Stimulated activated CD8-positive, alpha-beta memory T cell treated with anti-CD3 and anti-CD28 coated beads, Interleukin-4, amount 100 ng/mL, for 4 hours (primary cell): ENCODE data around the gene STON2.

Source experiments
- DNase-seq, 2 donors: peaks; one replicate each; pipeline ENCODE4 v3.0.0-alpha.2; 2020; ENCODE audit warnings: low read depth in 2 of 2, low spot score in 1 of 2

The STON2 gene

DNA sequence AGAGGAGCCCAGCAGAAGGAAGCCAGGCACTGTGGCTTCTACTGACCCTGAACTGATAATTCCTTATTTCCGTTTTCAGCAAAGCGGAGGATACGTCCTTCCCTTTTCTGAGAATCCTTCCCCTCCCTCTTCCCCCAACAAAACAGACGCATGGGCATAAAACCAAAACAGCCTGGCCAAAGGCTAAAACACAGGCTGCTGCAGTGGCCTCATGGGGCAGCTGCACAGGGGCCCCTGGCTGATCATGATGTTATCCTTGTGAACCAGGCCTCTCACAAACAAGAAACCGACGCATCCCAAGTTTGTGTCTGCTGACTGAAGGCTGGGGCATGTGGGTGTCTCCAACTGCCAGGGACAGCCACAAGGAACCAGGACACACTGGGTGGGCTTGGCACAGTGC is 23.4 kb upstream of the STON2 start:
- DNase-seq: no peak

DNA sequence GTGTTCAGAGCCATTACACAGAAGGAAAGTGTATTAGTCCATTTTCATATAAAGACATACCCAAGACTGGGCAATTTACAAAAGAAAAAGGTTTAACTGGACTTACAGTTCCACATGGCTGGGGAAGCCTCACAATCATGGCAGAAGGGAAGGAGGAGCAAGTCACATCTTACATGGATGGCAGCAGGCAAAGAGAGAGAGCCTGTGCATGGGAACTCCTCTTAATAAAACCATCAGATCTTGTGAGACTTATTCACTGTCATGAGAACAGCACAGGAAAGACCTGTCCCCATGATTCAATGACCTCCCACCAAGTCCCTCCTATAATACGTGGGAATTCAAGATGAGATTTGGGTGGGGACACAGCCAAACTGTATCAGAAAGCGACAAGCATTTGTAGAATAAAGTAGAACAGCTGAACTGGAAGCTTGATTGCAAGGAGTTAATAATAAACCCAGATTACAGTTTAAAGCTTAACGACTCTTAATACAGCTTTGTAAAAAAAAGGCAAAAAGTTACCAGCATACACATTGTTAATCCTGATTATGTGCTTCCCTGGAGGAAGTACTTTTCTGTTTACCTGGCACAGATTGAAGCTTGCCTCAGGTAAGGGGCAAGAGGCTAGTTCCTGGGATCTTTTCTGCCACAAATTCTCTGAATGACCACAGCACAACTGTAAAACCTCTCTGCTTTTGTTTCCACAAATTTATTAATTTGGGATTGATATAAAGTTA is 18.1 kb upstream of the STON2 start:
- DNase-seq: no peak

DNA sequence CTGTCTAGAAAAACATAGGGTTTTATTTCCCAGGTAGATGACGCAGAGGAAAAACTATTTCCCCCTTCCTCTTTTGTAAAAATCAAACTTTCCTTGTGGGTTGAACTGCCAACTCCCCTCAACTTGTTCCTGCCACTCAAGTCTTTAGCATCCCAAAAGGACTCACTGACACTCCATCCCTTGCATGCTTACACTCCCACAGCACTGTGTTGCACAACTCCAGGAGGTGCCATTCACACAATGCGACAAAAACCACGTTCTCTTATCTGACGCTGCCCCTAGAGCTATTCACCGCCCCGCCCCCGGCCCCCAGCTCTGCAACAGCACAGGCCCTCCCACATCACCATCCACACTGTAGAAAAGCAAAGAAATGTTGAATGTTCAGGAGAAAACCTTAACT is 16.9 kb upstream of the STON2 start:
- no peak for DNase-seq

DNA sequence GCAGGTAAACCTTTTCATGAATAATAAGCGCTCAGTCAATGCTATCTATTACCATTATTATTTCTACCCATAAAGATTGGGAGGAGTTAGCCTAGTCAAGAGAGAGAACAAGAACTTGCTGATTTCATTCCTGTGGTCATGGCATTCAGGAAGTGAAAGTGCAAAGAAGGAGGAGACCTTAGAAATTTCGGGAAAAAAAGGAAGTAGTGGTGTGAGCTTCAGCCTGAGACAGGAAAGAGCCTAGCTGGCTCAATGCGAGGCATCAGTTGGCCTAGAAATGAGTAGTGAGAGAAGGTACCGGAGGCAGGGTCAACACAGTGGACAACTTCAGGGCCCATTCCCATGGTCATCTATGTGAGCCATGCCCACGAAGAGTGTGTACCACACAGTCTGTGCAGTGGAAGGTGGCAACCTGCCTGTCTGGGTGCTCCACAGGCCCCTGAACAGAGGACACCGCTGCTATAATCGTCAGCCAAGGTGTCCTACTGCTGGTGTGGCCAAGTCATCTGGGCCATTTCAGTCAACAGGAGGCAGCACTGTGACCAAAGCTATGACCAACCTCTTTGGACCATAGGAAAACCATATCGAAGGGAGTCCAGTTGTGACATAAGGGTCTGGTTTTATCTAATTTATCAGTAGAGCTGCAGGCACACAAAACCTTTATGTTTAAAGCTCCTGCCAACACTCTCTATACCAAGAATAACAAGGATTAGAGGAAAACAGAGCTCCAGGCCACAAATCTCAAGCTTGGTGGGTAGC is 16.2 kb upstream of the STON2 start:
- DNase-seq: no peak

DNA sequence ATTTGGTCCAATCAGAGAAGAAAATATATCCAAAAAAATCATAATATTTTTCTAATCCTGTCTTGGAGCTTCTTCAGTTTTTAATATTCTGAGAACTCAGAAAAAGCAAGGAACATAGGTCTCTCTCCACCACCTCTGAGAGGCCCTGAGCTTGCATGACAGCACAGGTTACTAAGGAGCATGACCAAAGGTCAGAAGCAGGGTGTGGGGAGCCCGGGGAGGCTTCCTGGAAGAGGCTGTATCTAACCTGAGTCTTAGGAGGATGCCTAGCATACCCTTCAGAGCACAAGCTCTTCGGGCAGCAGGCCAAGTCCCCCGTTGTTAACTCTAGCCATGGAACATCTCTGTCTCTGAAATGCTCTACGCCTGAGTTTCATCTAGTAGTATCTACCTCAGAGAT is 15.7 kb upstream of the STON2 start:
- no peak for DNase-seq

DNA sequence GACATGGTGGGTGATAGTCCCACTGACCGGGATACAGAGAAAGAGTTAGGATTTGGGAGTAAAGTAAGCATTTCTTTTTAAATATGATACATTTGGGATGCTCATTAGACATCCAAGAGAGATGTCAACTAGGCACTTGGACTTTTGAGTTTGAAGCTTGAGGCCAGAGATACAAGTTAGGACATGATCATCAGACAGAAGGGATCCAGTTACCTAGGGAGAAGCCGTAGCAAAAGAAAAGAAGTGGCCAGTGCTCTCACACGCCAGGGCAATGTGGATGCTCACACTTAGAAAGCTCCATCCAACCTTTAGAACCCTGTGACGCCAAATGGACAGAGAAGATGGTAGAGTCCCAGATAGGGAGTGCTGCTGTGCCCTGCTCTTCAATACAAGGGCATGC is 14.0 kb upstream of the STON2 start:
- DNase-seq: no peak

DNA sequence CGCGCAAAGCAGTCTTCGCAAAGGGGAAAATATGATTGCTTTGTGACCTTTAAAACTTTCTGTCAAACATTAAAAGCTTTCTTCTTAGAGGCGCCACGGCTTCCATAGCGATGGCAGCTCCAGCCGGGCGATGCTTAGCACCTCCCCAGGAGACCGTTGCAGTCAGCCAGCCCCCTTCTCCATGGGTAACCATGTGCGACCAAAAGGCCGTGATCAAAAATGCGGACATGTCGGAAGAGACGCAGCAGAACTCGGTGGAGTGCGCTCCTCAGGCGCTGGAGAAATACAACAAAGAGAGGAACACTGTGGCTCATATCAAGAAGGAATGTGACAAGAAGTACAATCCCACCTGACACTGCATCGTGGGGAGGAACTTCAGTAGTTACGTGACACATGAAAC is 12.7 kb upstream of the STON2 start:
- DNase-seq: no peak

DNA sequence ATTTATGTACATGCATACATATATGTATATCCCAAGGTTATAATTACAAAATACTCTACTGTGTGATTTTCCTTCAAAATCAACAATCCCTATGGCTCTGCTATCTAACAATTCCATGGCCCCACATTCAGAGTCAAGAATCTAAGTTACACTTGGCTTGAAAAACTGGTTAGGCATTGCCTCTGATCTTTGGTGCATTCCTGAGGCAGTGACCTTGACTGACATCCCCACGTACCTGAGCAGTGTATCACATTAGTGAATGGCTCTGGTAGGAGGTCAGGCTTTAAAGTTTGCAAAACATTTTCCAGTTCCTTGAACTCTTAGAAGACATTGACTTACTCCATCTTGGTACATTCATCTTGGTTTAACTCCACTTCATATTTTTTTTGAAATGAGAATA is 8.5 kb upstream of the STON2 start:
- DNase-seq: no peak

DNA sequence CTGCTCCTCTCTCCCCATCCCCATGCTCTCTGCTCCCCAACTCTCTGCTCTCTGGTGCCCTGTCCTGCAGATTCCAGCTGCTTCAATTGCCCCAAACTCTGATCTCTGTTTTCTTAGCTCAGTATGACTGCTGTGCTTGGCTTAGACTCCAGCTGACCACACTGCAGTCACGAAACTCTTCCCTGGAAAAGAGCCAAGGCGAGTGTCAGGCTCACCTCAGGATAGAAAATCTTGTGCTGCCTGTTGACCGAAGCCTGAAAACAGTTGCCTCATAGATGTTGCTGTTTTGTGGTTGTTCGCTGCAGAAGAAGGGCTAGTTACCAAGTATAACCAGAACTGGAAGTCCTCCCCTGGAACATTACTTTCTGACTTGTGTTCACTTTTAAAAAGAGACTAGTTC is 6.7 kb upstream of the STON2 start:
- DNase-seq: no peak

DNA sequence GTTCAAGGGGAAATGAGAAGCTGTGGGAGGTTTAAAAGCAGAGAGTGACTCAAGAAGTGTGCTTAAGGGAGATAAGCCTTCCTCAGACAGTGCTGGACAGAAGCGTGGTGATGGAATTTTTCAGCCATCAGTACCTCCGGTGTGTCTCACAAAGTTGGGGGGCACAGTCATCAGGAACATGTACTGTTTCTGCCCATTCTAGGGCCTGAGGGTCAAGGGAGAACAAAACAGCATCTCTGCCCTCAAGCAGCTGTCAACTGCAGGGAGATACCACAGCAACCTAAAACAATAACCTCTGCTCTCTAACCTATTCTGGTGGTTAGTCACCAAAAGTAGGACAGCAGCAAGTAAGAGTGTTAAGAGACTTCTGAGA is 2.0 kb upstream of the STON2 start:
- DNase-seq: no peak

DNA sequence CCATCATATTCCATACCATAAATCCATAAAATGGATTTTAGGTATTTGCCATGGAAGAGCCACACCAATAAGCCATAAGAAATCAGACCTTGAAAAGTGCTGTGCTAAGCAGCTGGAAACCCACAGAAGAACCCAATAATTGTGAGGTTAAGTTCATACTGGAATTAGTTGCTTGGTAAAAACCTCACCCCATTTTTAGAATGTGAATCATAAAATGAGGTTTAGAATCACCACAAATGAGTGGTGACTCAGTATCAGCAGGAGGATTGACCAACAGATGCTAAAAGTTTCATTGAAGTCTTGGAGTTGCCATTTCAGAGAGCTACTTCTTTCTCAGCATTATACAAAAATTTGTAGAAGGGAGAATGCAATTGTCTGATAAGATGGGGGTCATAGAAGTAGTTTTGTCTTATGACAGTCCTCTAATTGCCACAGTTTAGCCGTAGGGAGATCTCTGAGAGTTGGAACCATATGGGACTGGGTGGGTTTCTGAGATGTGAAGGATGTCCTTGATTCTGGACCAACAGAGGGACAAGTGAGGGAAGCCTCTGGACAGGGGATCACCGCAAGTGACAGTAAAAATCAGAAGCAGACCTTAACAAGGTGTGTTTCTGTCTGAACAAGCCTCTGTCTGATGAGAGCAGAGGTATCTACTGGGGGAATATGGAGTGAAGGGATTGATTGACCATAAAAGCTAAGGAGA is 1.4 kb upstream of the STON2 start:
- no peak for DNase-seq

DNA sequence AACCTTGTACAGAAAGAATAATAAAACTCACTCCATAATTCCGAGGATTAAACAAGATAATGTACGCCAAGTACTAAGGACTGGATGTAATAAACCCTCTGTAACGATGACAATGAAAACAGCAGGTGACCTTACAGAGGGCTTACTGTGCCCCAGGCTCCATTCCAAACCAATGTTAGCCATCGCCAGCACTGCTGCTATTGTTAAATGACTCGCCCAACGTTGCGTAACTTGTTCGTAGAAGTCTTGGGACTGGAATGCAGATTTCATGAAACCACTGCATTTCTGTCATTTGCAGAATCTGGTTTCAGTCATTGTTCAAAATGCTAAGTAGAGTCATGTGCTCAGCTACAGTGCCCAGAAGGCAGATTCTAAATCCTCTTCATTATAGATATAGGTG is 728 bp upstream of the STON2 start:
- DNase-seq: no peak

DNA sequence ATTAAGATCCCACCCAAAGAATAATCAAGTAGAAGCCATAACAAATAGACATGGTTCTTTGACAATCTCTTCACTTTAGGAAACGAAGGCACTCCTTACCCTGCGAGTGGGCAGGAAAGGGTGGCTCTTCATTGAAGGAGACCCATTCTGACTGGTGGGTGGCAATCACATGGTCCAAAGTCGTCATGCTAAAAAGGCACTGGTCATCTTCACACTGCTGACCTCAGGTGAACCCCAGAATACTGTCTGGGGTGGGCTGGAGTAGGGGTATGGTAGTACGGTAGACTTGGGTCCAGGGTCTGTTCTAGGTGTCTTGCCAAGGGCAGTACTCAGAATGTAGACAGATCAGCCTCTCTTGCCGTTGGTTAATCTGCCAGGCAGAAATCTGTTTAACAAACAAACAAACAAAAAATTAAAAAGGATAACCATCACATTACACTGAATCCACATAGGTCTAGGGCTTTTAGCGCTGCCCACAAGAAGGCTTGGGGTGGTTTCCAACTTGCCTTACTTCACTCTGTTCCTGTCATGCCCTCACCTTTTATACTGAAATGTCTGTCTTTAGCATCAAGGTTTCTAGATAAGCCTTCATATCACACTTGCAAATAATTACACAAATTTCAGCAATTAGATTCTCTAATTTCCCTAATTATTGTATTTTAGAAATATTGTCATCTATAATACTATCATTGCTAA is 1.8 kb downstream of the STON2 start:
- no peak for DNase-seq

DNA sequence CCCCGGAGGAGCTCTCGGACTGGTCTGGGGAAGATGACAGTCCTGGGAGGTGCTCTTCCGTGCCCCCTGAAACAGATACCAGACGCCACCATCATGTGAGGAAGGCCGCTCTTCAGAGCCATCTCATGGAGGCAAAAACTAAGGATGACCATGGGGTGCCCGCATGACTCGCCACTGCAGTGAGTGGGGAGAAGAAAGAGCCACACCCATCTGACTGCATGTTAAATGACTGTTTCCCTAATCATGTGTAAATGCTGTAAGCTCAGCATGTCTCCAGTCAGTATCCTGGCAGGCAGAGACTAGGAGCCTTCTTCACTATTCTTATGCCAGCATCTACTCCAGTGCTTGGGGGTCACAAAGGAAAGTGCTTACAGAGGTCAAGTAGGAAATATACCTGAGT is 4.0 kb downstream of the STON2 start:
- no peak for DNase-seq

DNA sequence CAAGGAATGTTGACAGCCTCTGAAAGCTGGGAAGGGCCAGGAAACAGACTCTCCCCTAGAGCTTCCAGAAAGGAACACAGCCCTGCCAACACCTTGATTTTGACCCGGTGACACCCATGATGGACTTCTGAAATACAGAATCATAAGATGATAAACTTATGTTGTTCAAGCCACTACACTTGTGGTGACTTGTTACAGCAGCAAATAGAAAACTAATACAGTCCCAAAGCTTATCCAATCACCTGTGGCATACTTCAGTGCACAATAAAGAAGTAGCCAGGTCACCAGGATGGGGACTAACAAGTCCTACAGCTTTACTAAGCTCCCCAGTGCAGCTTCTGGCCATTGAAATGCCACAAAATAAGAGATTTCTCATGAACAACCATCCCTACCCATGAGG is 5.4 kb downstream of the STON2 start:
- DNase-seq: no peak

DNA sequence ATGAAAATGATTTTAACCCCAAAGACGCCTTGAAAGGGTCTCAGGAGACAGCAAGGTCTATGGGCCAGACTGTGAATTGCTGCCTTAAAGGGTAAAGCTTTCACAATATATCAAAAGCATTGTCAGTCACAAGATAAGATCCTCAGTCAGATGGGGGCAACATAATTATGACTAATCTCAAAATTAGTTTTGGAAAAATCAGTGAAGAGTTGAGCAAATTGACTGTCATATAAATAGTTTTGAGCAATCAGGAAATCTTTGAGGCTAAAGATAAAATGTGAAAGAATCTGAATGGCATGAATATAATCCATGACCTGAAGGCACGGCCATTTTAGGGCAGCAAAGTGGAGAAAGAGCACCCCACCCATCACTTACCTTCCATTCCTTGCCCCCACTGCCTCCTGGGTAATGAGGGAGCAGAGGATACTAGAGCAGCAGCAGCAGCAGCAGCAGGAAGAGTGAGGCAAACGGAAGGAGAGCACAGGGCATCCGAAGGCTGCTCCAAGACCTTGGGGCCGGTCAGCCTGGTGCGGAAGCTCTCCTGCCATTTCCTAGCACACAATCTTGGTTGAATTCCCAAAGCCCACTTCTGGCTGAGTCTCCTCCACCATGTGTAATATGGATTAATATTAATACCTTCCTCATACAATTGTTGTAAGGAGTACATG is 7.0 kb downstream of the STON2 start:
- no peak for DNase-seq

DNA sequence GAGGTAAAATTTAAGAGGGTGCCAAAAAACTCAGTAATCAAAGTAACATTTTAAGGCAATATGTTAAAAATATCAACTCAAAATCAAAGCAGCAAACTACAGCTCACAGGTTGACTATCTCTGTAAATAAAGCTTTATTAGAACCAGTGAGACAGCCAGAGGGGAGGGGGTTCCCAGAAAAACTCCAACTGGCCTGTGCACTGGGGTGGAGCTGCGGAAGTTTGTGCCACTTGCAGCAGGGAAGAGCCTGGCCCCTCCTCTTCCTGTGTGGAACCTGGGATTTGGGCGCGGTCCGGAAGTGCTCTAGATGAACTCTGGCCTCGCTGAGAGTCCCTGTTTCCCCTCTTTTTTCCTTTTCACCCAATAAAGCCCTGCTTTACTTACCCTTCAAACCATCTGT is 8.1 kb downstream of the STON2 start:
- no peak for DNase-seq

DNA sequence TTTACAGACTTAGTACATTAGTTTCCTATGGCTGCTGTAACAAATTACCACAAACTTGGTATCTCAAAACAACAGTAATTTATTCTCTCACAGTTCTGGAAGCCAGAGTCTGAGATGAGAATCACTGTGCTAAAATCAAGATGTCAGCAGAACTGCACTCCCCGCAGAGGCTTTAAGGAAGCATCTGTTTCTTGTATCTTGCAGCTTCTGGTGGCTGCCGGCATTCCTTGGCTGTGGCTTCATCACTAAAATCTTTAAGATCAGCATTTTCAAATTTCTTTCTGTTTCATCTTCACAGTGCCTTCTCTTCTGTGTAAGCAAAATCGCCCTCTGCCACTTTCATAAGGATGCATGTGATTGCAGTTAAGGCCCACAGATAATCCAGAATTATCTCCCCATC is 9.4 kb downstream of the STON2 start:
- DNase-seq: no peak

DNA sequence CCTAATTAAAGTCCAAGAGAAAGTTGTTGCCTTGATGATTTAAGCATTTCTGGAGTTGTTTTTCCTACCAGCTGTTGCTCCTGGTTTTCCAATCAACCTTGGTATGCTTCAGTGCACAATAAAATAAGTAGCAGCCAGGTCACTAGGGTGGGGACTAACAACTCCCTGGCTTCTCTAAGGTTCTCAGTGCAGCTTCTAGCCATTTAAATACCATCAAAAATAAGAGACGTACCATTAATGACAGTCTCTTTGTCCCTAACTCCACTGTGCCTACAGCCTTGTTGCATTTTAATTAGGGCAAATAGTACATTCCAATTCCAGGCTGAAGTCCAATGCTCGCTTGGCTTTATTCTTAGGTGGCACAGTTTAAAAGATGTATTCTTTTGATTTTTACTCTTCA is 11.8 kb downstream of the STON2 start:
- no peak for DNase-seq

DNA sequence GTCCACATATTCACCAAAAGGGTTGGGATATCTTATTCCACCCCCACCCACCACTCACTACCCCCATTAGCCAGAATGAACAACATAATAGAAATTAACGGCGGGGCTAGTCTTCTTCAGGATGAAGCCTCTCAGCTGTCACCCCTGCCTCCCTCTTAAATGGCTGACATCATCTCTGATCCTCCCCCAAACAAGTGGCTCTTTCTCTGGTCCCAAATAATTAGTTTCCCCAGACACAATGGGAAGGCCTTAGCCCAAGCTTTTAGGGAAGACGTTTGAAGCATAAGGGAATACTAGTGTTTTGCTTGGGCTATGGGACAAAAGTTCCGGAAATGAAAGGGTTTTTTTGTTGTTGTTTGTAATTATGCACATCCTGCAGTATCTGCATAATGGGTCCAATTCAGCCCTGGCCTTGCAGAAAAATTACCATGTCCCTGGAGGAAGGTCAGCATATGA is 13.8 kb downstream of the STON2 start:
- DNase-seq: no peak

DNA sequence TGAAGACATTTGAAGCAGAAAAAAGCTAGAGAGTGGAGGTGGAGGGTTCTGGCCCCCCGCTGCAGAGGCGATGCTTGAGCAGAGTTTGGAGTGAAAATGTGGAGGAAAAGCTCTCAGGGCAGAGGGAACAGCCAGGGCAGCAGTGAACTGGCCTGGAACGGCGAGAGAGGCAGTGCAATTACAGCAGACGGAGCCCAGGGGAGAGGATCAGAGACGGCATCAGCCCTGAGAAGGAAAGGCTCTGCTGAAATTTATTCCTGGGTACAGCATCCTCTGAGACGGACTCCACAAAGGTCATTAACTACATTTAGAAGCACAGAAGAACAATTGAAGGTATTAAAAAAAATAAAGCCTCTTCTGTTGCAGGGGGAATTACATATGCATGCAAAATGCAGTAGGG is 14.2 kb downstream of the STON2 start:
- DNase-seq: no peak
